ENCODE measurements around the gene STRBP. TPM values are rescaled to one million over a fixed set of nuclear protein-coding genes. Genes with fewer than 3 reads are reported as not detected.
"Not testable (repeated sequence)": the region's sequence is repeated elsewhere in the genome, so short reads cannot be mapped to it uniquely, and the experiment has no call there.

STRBP gene
- total and polyA plus RNA-seq, 12 donors: 4.2 to 12.4 (median 8.1) TPM

DNA sequence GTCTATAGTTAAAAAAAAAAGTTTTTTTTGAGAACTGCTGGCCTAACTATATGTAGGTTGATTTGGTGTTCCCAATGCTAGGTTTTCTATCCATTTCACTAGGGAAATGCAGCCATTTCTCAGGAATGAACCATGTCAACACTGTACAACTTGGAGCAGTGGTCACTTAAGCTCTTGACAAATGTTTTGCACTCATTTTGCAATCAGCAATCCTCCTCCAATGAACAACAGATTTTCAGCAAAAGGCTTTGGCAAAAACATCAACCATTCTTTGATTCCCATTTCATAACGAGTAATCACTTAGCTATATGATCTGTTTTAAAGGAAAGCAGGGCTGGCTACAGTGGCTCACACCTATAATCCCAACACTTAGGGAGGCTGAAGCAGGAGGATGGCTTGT lies 17.9 kb downstream of the STRBP start:
- H3K4me3 ChIP-seq: no peak overlapping the region
- peaks cover 0 to 3% of the 10 kb centered on the region in 2 donors for H3K4me1 ChIP-seq (replicated peaks in 1 of 2)
- no peaks in the 10 kb centered on the region for H3K36me3 ChIP-seq (replicated peaks in 1 of 2)
- DNase-seq: no peak
- H3K27ac ChIP-seq: no peak overlapping the region
- no peaks in the 10 kb centered on the region for H3K27me3 ChIP-seq
- H3K9me3 ChIP-seq (replicated peaks in 1 of 3): no peaks in the 10 kb centered on the region
- 87 to 95% (median 90%) methylated on average over 1 of the region's 1 CpG for WGBS, 4 donors
- TF ChIP-seq, protein P1, sequence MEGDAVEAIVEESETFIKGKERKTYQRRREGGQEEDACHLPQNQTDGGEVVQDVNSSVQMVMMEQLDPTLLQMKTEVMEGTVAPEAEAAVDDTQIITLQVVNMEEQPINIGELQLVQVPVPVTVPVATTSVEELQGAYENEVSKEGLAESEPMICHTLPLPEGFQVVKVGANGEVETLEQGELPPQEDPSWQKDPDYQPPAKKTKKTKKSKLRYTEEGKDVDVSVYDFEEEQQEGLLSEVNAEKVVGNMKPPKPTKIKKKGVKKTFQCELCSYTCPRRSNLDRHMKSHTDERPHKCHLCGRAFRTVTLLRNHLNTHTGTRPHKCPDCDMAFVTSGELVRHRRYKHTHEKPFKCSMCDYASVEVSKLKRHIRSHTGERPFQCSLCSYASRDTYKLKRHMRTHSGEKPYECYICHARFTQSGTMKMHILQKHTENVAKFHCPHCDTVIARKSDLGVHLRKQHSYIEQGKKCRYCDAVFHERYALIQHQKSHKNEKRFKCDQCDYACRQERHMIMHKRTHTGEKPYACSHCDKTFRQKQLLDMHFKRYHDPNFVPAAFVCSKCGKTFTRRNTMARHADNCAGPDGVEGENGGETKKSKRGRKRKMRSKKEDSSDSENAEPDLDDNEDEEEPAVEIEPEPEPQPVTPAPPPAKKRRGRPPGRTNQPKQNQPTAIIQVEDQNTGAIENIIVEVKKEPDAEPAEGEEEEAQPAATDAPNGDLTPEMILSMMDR (IDR thresholded peaks at IDR 0.05): no peak
- no peak for TF ChIP-seq POLR2A (IDR thresholded peaks at IDR 0.05)
- intact Hi-C loops (cut with DNase I): no loop called here

DNA sequence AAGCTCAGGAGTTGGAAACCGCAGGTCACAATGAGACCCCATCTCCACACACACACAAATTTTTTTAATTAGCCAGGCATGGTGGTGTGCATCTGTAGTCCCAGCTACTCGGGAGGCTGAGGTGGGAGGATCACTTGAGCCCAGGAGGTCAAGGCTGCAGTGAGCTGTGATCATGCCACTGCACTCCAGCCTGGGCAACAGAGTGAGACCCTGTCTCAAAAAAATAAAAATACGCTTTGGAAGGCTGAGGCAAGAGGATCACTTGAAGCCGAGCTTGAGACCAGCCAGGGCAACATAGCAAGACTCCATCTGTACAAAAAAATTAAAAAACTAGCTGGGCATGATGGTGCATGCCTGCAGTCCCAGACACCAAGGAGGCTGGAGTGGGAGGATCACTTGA lies 19.2 kb downstream of the STRBP start:
- H3K4me3 ChIP-seq; DNase-seq; intact Hi-C loops (cut with DNase I); H3K4me1 ChIP-seq (replicated peaks in 1 of 2); H3K9me3 ChIP-seq (replicated peaks in 1 of 3); H3K27ac ChIP-seq; H3K27me3 ChIP-seq; H3K36me3 ChIP-seq (replicated peaks in 1 of 2): not testable (repeated sequence)
- 82 to 98% (median 89%) methylated on average over 4 of the region's 4 CpGs for WGBS, 4 donors

DNA sequence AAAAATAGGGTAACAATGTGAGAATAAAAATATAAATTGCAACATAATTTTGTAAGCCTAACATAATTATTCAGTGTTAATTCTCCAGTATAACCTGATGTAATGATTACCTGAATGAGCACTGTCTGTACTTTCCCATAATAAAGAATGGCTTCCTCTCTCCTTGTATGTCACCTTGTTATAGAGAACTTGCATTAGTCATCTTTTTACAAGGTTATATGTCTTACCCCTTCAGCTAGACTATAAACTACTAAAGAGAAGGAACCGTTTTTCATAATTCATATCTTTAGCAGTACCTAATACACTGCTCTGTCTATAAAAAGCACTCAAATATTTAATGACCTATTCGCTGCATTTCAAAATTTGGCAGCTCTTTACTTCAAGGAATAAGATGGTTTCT lies 19.8 kb downstream of the STRBP start:
- no peak overlapping the region for H3K27ac ChIP-seq
- no peaks in the 10 kb centered on the region for H3K27me3 ChIP-seq
- H3K4me1 ChIP-seq (replicated peaks in 1 of 2): peaks cover 0 to 3% of the 10 kb centered on the region in 2 donors
- no peak overlapping the region for H3K4me3 ChIP-seq
- DNase-seq: no peak
- intact Hi-C loops (cut with DNase I): no loop called here
- no peaks in the 10 kb centered on the region for H3K9me3 ChIP-seq (replicated peaks in 1 of 3)
- 50 to 60% (median 53%) methylated on average over 2 of the region's 2 CpGs for WGBS, 4 donors
- no peaks in the 10 kb centered on the region for H3K36me3 ChIP-seq (replicated peaks in 1 of 2)
- no peak for TF ChIP-seq POLR2A (IDR thresholded peaks at IDR 0.05)
- TF ChIP-seq, protein P1 (IDR thresholded peaks at IDR 0.05): no peak

DNA sequence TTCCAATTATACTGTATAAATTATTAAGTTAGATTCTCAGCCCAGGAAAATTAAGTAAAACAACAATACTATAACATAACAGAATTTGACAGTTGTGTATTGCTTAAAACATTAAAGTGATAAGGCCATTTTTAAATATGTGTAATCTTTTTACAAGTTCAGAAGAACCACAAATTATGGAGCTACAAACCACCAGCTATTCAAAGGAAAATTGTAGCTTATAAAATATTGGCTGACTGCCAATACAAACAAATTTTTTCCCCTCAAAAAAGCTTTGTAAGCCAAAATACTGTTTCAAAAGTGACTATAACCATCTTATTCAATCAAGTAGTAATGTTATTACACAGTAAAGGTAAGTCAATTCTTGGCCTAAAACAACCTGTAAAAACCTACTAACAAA lies 21.9 kb downstream of the STRBP start:
- no peak overlapping the region for H3K27ac ChIP-seq
- no peak for TF ChIP-seq POLR2A (IDR thresholded peaks at IDR 0.05)
- TF ChIP-seq, protein P1 (IDR thresholded peaks at IDR 0.05): no peak
- H3K4me3 ChIP-seq: no peak overlapping the region
- no peaks in the 10 kb centered on the region for H3K9me3 ChIP-seq (replicated peaks in 1 of 3)
- H3K4me1 ChIP-seq (replicated peaks in 1 of 2): peaks cover 0 to 3% of the 10 kb centered on the region in 2 donors
- no peak for DNase-seq
- no peaks in the 10 kb centered on the region for H3K36me3 ChIP-seq (replicated peaks in 1 of 2)
- H3K27me3 ChIP-seq: no peaks in the 10 kb centered on the region
- intact Hi-C loops (cut with DNase I): no loop called here

DNA sequence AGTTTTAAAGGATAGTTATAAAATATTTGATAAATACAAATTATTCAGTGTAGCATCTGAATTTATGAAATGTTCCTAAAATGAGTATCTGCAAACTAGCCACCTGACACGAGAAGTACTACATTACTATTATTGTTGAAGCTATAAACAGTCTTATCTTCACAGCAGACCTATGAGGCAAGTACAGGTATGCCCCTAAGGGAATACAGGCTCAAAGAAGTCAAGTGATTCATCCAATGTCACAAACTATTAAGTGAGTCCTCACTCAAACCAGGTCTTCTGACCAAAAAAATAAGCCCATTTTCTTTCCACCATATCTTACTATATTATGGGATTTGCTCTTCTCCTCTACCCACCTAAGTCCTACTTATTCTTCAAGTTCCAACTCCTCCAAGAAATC lies 28.7 kb downstream of the STRBP start:
- Histone ChIP-seq H3K27me3 (no peaks in the 10 kb centered on the region), H3K27ac (no peak overlapping the region), H3K9me3 (replicated peaks in 1 of 3) (no peaks in the 10 kb centered on the region), H3K4me3 (no peak overlapping the region), H3K4me1 (replicated peaks in 1 of 2) (no peaks in the 10 kb centered on the region), H3K36me3 (replicated peaks in 1 of 2) (no peaks in the 10 kb centered on the region)
- no peak for DNase-seq
- TF ChIP-seq, protein P1 (IDR thresholded peaks at IDR 0.05): no peak
- TF ChIP-seq POLR2A (IDR thresholded peaks at IDR 0.05): no peak
- intact Hi-C loops (cut with DNase I): no loop called here
- WGBS, 4 donors: 80 to 93% (median 93%) methylated on average over 1 of the region's 1 CpG
